Measurements from ENCODE around the gene CPN2.
A peak's percentile ranks its signal among the peaks of the same experiment; 100 is the strongest.

Gene CPN2

DNA sequence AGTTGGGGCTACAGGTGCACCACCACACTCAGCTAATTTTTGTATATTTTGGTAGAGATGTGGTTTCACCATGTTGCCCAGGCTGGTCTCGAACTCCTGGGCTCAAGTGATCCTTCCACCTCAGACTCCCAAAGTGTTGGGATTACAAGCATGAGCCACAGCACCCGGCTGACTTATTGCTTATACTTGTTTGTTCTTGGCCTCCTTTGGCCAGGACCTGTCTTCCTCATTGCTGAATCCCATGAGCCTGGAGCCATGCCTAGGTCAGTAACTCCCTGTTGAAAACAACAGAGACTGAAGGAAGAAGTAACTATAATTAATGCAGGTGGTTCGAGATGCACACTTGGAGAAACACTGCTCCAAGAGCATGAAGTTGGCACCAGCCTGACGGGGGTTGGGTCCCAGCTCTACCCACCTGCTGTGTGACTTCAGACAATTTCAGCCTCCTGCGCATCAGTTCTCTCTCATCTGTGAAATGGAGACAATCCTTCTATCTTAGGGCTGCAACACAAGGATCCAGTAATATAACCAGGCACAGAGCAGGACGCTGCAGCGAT is 38.9 kb downstream of the CPN2 start:
- DNase-seq (ENCODE audit: low read depth) = no peak

DNA sequence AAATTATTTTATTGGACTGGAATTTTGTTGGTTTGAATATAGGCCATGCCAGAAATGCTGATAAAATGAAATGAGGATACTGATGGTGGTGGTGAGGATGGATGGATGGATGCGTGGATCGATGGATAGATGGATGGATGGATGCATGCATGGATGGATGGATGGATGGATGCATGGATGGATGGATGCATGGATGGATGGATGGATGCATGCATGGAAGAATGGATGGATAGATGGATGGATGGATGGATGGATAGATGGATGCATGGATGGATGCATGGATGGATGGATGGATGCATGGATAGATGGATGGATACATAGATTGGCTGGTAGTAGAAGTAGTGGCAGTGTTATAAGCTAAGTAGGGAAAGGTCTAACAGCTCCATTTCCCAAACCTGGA is 40.1 kb downstream of the CPN2 start:
- no peak for DNase-seq (ENCODE audit: low read depth)

DNA sequence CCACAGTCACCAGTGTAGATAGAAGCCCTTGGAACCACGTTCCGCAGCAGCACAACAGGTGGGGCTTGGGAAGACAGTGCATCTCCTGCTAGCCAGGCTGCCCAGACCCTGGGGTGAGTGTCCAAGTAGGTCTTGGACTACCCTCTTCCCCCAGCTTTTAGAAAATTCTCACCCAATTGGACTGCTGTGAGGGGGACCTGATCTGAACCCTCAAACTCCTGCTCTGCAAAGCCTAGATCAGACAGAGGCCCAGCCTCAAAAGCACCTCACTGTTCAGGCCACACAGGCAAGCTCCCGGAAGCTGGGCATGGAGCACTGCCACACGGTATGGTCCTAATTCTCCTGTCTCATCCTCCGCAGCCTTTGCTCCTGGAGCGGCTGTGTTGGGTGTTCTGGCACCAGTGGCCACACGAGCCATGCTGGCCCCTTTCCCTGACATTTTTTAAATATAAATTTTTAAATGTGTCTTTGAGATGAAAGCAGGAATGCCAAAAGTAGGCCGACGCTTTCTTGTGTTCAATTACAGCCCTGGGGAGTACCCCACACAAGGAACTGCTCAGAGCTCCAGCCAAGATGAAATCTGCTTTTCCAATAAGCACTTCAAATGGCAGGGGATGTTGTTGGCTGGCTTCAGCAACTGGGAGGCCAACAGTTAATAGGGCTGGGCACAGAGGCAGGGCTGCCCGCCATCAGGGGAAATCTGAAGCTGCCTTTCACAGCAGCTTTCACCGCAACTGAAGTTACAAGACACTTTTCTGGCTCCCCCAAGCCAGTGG is 40.9 kb downstream of the CPN2 start:
- DNase-seq (ENCODE audit: low read depth) = no peak

DNA sequence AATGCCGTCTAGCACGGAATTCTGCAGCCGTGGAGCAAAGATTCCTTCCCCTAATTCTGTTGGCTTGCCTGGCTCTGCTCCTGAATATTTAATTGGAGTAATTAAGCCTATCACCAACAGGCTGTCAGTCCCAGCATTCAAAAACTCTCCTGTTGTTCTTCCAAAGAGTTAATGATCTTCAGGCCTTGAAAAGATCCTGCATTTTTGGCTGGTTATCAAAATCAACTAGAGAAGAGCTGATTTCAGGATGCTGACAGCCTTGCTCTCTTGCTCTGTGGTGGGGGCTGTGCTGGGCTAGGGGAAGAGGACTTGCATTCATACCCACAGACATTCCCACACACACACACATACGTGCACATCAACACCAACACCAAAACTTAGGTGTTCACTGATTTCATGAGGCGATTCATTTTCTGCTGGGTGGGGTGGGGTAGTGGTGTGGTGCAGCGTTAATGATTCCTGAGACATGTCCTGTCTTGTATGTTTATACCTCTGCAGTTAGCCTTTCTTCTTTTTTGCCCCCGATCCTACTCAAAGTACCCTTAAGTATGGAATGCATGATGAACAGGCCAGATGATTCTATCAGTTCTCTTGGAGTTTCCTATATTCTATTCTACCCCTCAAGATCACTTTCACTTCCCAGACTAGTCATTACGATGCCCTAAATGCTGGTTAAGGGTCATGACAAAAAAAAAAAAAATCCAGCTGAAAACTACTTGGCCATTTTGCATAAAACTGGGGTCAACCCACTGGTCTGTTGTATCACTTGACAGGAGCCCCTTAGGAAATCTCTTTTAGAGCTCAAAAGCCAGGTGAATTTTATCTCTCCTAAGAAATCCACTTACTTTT is 42.3 kb downstream of the CPN2 start:
- DNase-seq (ENCODE audit: low read depth) = no peak

GRCh38 chr3:194307849-194308248 is 43.3 kb downstream of the CPN2 start:
- DNase-seq (ENCODE audit: low read depth) = no peak

DNA sequence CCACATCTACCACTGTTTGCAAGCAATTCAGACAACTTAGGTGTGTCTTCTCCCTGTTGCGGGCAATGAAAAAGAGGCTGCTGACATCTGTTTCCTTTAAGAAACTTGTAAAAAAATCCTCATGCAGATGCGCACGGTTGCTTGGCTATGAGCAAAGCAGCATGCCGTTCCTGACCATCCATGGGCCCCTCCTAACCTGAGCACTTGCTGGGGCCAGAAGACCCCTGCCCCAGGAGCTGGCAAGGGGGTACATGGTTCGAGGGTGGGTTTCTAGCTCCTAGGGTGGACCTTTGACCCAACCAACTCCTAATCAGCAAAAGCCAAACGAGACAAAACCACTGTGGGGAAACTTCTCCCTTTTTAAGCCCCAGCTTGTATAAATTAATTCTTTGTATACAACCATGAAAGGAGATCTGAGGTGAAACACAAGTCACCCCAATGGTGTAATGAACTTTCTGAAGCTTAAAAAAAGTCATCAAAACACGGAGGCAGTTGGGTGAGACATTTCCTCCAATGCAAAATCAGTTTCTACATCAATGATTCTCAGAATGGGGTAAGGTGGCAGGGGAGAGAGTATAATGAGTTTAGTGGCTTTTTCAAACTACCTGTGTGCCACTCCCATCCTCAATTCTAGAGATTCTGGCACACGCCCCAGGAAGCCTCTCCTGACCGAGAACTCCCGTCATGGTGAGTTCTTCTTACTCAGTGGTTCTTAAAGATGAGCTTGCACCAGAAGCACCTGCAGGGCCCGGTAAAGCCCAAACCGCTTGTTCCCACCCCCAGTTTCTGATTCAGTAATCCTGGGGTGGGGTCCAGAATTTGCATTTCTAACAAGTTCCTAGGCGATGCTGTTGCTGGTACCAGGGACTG is 44.1 kb downstream of the CPN2 start:
- no peak for DNase-seq (ENCODE audit: low read depth)

GRCh38 chr3:194306109-194306686 is 44.9 kb downstream of the CPN2 start:
- no peak for DNase-seq (ENCODE audit: low read depth)

GRCh38 chr3:194305356-194306108 is 45.6 kb downstream of the CPN2 start:
- no peak for DNase-seq (ENCODE audit: low read depth)

GRCh38 chr3:194304186-194304917 is 46.8 kb downstream of the CPN2 start:
- no peak for DNase-seq (ENCODE audit: low read depth)

GRCh38 chr3:194303749-194304148 is 47.4 kb downstream of the CPN2 start:
- no peak for DNase-seq (ENCODE audit: low read depth)

DNA sequence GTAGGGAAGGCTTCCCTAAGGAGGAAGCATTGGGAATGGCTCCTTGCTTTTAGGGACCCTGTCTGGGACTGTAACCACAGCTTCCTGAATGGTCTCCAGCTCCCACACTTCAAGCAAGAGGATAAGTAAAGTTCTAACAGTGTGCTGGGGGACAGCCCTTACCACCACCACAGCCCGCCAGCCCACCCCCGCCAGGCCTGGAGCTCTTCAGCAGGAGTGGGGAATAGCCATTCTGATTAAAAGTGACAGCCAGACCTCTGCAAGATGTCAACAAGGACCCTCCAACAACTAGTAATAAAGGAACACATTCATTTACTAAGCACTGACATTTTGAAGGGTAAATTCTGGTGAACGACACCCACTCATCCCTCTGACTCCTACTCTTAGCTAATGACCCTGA is 49.4 kb downstream of the CPN2 start:
- DNase-seq (ENCODE audit: low read depth) = no peak

- DNase-seq (ENCODE audit: low read depth) = no peak
Measured at GRCh38 chr3:194300936-194301335, 50.2 kb downstream of the CPN2 start.

GRCh38 chr3:194300382-194300758 is 50.8 kb downstream of the CPN2 start:
- DNase-seq (ENCODE audit: low read depth) = no peak

- DNase-seq (ENCODE audit: low read depth) = no peak
Measured at GRCh38 chr3:194298331-194299227, 52.5 kb downstream of the CPN2 start.

DNA sequence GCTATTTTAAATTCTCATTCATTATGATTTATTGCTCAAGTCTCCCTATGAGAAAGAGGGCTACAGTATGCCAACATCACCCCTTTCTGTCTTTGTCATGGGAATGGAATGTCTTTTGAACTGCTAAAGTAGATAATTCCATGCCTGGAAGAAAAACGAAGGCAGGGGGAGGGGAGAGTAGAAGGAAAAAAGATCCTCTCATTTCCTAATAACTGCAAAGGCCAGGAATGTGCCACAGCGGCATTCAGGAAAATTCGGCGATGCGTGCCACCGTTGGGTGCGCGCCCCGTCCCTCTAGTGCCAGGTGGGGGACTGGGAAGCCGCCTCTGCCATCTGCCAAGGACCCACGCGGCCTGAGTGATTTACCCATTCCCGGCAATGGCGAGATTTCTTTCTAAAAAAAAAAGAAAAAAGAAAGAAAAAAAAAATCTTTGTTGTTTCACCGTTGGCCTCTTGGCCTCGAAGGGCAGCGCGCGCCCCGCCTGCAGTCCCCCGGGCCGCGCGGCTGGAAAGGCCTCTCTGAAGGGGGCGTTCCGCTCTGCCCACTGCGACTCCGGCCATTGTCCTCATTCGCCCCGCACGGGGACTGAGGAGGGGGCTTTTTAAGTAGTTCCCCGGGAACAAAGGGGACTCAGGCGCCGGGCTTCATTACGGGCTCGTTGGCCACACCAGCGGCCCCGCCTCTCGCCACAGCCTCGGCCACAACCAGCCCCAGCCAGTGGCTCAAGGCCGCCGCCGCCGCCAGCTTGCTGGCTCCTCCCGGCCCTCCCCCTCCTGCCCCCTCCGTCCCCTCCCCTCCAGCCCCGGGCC is 54.5 kb downstream of the CPN2 start:
- DNase-seq (ENCODE audit: low read depth) = peak; percentile 86

DNA sequence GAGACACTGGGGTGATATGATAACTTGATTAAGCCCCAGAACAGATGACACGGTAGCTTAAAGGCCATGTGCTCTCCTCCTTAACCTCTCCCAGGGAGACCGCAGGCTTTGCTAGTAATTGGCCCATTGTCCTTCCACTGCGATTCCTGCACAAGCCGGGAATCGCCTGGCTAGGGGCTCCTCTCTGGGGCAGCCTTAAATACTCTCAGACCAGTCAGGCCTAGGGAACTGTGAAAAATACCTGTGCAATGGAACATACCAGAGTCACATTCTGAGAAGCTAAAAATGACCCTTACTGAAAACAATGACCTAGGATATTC is 56.3 kb downstream of the CPN2 start:
- DNase-seq (ENCODE audit: low read depth) = no peak

DNA sequence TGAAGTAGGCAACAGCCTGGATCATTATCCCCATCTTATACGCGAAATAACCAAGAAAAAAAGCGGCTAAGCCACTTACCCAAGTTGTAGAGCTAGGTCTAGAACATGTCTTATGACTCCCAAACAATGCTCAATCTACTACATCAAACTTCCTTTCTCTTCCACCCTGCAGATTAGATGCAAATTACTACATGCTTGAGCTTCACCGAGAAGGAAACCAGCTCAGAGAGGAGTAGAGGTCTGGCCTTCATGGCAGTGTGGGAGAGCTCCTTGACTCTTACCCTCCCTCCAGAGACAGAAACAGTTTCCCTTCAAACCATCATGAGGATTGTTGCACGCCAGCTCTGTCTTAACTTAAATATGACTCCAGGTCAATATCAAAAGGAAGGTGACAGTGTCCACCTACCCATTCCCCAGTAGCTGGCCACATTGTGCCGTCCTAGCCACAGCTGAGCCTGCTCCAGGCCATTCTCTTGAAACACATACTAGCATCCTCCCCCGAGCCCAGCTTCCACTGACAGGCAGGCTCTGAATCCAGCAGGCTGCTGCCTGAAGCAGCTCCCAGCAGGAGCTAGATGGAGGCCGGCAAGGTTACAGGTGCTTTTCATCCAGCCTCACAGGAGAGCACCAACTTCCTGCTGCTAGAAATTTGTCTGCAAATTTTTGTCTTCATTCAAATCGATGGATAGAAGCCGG is 56.8 kb downstream of the CPN2 start:
- DNase-seq (ENCODE audit: low read depth) = no peak

Measured in HS-5 (cell line).